WI38 (cell line): ENCODE data around the gene PLEKHA8.

Experiments
- H3K4me3 ChIP-seq: 2 replicates; pipeline ENCODE4 v1.5.1; 2011; ENCODE audit warnings: low read depth, mild to moderate bottlenecking, control low read depth, low read length
- CTCF ChIP-seq: IDR thresholded peaks from 2 replicates; pipeline ENCODE4 v1.5.1; 2012; ENCODE audit warnings: low read depth, mild to moderate bottlenecking, control low read depth, low read length

Gene PLEKHA8

DNA sequence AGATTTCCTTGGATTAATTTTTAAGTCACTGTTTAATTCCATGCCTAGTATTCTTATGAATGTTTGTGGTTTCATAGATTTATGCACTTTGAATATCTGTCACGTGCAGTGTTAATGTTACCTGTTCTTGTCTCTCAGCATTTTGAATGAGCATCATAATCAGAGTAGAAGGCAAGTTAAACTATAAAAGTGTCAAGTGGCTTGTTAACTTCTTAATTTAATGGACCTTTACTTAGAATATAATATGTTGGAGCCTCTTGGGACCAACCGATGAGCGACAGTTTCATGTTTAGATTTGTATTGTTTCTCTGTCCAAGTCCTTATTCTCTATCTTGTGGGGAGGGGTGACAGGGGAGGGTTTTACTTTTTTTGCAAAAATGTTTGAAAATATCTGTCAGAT is 56.0 kb downstream of the PLEKHA8 start:
- no peak overlapping the region for H3K4me3 ChIP-seq
- no peak for TF ChIP-seq CTCF

DNA sequence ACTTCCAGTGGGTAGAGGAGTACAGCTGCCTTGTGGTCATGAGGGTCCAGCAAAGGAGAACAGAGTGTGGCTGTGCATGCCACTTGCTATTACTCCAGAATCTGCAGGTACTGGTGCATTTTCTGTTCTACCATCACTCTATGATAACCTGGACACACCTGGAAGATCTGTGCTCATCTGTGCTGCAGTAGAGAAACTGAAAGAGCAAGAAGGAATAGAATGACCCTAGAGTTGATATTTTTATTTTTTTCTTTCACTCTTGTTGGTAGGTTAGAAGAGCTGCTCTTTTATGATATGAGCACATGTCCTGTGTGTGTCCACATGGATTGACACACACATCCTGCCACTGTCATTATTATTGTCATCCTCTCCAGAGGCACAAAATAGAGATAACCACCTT is 58.3 kb downstream of the PLEKHA8 start:
- H3K4me3 ChIP-seq = no peak overlapping the region
- TF ChIP-seq CTCF = no peak

DNA sequence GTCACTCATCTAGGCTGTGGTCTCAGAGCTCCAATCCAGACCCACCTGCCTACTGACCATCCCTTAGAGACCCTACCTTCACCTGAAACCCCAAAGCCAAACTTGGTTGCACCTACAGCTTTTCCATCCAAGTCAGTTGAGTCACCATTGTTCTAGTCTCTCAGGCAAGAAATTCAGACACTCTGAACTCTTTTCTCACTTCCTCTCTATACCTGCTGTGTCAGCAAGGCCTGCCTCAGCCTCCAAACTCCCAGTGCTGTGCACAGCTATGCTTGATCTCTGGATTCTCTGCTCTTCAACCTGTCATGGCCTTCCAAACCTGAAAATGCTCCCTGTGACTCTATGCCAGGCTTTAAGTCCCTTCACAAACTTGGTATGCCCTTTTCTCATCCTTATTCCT is 59.2 kb downstream of the PLEKHA8 start:
- TF ChIP-seq CTCF = no peak
- H3K4me3 ChIP-seq = no peak overlapping the region

DNA sequence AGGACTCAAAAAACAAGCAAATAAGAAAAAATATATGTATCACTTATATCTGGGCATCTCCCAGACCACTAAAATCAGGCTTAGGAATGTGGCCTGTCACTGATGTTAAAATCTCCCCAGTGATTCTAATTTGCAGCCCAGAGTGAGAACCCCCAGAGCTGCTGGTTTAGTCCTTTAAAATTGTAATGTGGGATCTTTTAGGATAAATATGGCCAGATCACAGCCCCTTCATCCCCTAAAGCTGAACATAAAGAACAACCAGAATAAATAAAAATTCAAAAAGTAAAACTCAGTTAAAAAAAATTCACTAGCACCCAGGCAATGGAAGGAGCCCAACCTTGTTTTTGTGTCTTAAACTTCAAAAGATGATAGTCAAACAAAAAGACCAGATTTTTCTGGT is 60.1 kb downstream of the PLEKHA8 start:
- no peak overlapping the region for H3K4me3 ChIP-seq
- TF ChIP-seq CTCF = no peak

- TF ChIP-seq CTCF = no peak
- no peak overlapping the region for H3K4me3 ChIP-seq
Measured at GRCh38 chr7:30090111-30090510, 61.9 kb downstream of the PLEKHA8 start.

GRCh38 chr7:30091491-30091912 is 63.3 kb downstream of the PLEKHA8 start:
- no peak overlapping the region for H3K4me3 ChIP-seq
- no peak for TF ChIP-seq CTCF

DNA sequence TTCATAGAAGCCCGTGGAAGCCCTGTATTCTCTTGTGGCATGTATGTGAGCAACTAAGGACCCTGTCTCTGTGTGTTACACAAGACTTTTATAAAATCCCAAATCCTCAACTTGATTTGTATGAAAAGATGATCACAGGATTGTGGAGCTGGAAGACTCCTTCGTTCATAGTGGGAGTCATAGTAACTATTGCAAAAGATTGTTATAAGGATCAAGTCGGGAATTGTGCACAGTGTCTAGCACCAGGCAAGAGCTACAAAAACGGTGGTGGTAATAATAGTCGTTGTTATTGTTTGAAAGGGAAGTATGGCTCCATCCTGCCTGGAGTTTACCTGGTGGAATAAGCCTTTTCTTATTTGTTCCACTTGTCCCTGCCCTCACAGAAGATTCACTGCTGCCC is 63.8 kb downstream of the PLEKHA8 start:
- no peak overlapping the region for H3K4me3 ChIP-seq
- TF ChIP-seq CTCF = no peak
